ENCODE results near the gene CADM1. TPM values are rescaled to one million over a fixed set of nuclear protein-coding genes. Genes with fewer than 3 reads are reported as not detected.

CADM1 gene
- total RNA-seq, 2 experiments from 2014 or later, result 0.47 to 0.63 TPM

- CTCF ChIA-PET, result no interaction called here
- no peaks in the 10 kb centered on the region for H3K4me1 Mint-ChIP-seq (ENCODE audit: low read depth)
- intact Hi-C loops (cut with micrococcal nuclease), result no loop called here
- no peak for DNase-seq
- TF ChIP-seq CTCF (IDR thresholded peaks at IDR 0.05), result no peak
- no peak overlapping the region for H3K4me3 Mint-ChIP-seq
- H3K9me3 Mint-ChIP-seq, result no peaks in the 10 kb centered on the region
- POLR2A ChIA-PET, result no interaction called here
- H3K27me3 Mint-ChIP-seq, result no peaks in the 10 kb centered on the region
- no peaks in the 10 kb centered on the region for H3K36me3 Mint-ChIP-seq (ENCODE audit: low read depth)
- no peak for ATAC-seq
- no peak overlapping the region for H3K27ac Mint-ChIP-seq
Measured at GRCh38 chr11:115185931-115186330, 318.3 kb downstream of the CADM1 start.

DNA sequence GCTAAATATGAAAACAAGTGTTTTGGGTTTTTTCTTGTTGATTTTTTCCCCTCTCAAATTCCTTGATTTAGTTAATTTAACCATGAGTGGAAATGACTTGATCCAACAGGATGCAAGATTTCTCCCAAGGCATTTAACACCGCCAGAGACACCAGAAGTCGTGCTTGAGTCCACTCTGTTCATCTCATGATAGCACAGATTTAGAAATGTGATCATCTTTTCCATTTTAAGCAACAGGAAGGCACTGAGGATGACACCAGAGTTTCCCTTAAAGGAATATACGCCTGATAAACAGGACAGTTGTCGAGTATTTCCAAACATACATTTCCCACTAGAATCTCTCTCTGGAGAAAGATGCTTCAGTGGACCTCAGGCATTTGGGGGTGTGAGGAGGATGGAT is 318.7 kb downstream of the CADM1 start:
- Mint-ChIP-seq H3K27ac (no peak overlapping the region), H3K9me3 (no peaks in the 10 kb centered on the region)

GRCh38 chr11:115184901-115185300 is 319.3 kb downstream of the CADM1 start:
- intact Hi-C loops (cut with micrococcal nuclease), result no loop called here
- ChIA-PET CTCF (no interaction called here), POLR2A (no interaction called here)
- Mint-ChIP-seq H3K27me3 (no peaks in the 10 kb centered on the region), H3K4me1 (ENCODE audit: low read depth) (no peaks in the 10 kb centered on the region), H3K27ac (no peak overlapping the region), H3K36me3 (ENCODE audit: low read depth) (no peaks in the 10 kb centered on the region), H3K4me3 (no peak overlapping the region), H3K9me3 (no peaks in the 10 kb centered on the region)
- no peak for TF ChIP-seq CTCF (IDR thresholded peaks at IDR 0.05)
- DNase-seq (no peak), ATAC-seq (no peak)

More for the DNA sequence above, 318.7 kb downstream of the CADM1 start:
- no peaks in the 10 kb centered on the region for H3K4me1 Mint-ChIP-seq (ENCODE audit: low read depth)
- no peaks in the 10 kb centered on the region for H3K36me3 Mint-ChIP-seq (ENCODE audit: low read depth)
- H3K27me3 Mint-ChIP-seq, result no peaks in the 10 kb centered on the region
- DNase-seq, result no peak
- ChIA-PET POLR2A (no interaction called here), CTCF (no interaction called here)
- no peak for ATAC-seq
- TF ChIP-seq CTCF (IDR thresholded peaks at IDR 0.05), result no peak
- no peak overlapping the region for H3K4me3 Mint-ChIP-seq
- intact Hi-C loops (cut with micrococcal nuclease), result no loop called here

GRCh38 chr11:115183830-115184229 is 320.4 kb downstream of the CADM1 start:
- H3K4me1 Mint-ChIP-seq (ENCODE audit: low read depth), result no peaks in the 10 kb centered on the region
- no peaks in the 10 kb centered on the region for H3K9me3 Mint-ChIP-seq
- intact Hi-C loops (cut with micrococcal nuclease), result no loop called here
- DNase-seq (no peak), ATAC-seq (no peak)
- H3K4me3 Mint-ChIP-seq, result no peak overlapping the region
- ChIA-PET CTCF (interaction anchor here (0.8 kb wide), 1 partner anchor 14 kb away, joined by 3 read pairs; no protein-coding TSS in a partner anchor), POLR2A (interaction anchor here (0.6 kb wide), 1 partner anchor 17 kb away, joined by 4 read pairs; no protein-coding TSS in a partner anchor)
- no peak overlapping the region for H3K27ac Mint-ChIP-seq
- no peaks in the 10 kb centered on the region for H3K27me3 Mint-ChIP-seq
- no peaks in the 10 kb centered on the region for H3K36me3 Mint-ChIP-seq (ENCODE audit: low read depth)
- TF ChIP-seq CTCF (IDR thresholded peaks at IDR 0.05), result no peak

DNA sequence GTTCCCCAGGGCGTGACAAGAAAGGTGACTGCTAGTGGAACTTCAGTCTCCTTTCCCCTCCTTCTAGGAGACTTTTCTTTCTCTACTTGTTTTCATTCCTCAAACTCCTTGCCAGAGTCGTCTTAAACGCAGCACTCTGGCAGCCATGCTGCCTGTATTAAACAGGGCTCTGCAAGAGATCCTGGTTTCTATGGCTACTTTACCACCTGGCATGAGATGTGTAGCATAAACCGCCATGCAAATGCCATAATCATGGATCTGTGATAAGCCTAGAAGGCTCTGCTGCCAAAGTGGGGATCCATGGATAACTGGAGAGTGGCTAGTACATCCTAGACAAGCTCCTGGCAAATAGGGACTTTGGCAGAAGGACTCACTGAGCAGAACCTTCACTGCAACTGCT is 321.1 kb downstream of the CADM1 start:
- no peak overlapping the region for H3K4me3 Mint-ChIP-seq
- H3K36me3 Mint-ChIP-seq (ENCODE audit: low read depth), result no peaks in the 10 kb centered on the region
- ChIA-PET POLR2A (interaction anchor here (0.6 kb wide), 1 partner anchor 17 kb away, joined by 4 read pairs; no protein-coding TSS in a partner anchor), CTCF (no interaction called here)
- ATAC-seq, result no peak
- intact Hi-C loops (cut with micrococcal nuclease), result no loop called here
- H3K4me1 Mint-ChIP-seq (ENCODE audit: low read depth), result no peaks in the 10 kb centered on the region
- no peaks in the 10 kb centered on the region for H3K9me3 Mint-ChIP-seq
- TF ChIP-seq CTCF (IDR thresholded peaks at IDR 0.05), result no peak
- DNase-seq, result no peak
- no peaks in the 10 kb centered on the region for H3K27me3 Mint-ChIP-seq
- H3K27ac Mint-ChIP-seq, result no peak overlapping the region
